Activated CD8-positive, alpha-beta memory T cell treated with anti-CD3 and anti-CD28 coated beads, Interleukin-2, amount 50 U/mL, for 4 hours (primary cell): ENCODE results near the gene ESRRG.
"Not testable (repeated sequence)": the region's sequence is repeated elsewhere in the genome, so short reads cannot be mapped to it uniquely, and the experiment has no call there.

Experiments
- DNase-seq: peaks from one replicate; pipeline ENCODE4 v3.0.0-alpha.2; 2020

Gene ESRRG

DNA sequence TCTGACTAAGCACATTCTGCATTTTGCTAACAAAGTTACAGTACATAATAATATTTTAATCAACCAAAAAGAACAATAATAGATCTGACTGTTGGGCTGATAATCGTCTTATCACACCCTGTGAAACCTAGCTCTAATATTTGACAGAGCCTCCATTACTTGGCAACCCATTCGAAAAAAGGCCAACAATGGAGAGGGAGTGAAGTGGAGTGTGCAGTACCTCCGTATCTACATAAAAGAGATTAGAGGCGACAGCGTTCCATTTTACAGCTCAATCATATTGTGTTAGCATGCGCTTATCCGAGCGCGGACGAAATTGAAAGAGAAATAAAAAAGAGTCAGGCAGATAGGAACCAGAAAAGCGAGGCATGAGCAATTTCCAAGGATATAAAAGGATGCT, 162.7 kb downstream of the ESRRG start:
- DNase-seq, result no peak

DNA sequence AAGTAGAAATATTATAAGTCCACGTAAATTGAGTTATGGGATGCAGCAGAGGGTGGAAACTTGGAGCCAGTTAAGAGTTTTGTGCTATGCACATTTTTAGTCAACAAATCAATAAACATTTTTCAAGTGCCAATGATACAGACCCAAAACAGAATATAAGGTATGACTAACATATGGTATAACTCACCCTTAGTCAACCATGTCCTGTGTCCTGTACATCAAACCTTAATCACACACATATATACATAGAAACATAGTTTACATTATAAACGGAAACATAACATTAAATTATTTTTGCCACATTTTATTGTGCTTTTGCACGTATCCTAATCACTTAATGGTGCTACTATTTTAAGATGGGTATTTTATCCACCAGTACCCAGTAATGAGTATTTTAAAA, 163.9 kb downstream of the ESRRG start:
- DNase-seq, result no peak

DNA sequence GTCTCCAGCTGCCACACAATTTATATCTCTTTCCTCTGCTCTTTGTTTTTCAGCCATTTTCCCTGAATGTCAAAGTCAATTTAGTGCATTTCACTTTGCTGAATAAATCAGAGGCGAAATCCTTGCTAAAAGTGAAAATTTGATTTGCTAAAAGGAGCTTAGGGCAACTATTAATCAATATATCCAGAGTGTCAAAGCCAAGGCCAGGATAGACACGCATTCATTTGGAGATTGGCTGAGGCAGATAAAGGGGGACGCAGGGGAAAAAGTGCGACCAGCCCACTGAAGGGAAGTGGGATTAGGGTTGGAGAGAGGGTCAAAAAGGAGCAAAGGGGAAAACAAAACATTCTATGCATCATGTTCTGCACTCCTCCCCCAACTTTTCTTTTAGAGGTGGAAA, 167.6 kb downstream of the ESRRG start:
- no peak for DNase-seq

DNA sequence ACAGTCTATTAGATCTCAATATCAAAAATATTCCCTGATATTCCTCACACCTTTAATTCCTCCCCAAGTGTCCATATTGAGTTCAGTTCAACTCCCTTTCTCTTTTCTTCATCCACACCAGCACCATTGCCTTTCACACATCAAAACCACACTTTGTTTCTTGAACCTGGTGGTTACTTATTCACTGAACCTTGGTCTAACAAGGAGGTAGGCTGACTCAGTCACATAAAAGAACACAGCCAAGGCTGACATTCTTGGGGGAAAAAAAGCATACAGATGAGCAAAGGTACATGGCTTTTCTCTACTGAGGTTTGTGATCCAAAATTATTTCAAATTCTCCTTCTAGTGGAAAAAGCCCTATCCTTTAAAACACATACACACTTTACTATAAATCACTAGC, 168.3 kb downstream of the ESRRG start:
- no peak for DNase-seq

DNA sequence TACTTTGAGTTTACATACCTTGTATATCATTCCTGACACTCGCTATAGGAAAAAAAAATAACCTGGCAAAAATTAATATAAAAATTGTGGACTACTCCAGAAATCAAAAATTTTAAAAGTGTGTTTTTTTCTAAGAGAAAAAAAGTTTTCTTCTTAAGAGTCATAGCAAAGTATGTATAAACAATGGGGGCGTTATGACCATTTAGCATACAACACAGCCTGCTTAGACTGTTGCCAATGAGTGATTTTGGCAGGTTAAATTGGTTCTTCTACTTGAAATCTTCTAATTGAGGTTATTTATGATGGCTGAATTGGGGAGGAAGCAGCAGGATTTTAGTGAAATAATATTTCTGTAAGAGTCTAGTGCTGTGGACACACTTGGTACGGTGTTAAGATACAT, 169.5 kb downstream of the ESRRG start:
- DNase-seq, result no peak

DNA sequence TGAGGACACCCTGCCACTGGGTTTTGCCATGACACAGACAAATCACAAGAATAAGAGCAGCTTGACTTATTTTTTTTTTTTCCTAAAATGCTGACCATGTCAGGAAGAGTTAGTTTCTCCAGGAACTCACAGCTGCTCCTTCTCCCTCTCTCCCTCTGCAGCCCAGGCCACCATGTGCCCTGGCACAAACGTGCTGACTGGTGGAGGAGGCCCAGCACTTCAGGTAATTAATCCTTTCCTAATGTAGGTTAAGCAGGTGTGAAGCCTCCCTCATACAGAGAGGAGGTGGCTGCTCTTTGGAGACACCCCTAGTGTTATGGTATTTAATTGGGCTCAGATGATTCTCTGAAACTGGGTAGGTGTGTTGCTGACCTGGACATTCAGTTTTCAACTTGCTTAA, 170.2 kb downstream of the ESRRG start:
- DNase-seq, result no peak

DNA sequence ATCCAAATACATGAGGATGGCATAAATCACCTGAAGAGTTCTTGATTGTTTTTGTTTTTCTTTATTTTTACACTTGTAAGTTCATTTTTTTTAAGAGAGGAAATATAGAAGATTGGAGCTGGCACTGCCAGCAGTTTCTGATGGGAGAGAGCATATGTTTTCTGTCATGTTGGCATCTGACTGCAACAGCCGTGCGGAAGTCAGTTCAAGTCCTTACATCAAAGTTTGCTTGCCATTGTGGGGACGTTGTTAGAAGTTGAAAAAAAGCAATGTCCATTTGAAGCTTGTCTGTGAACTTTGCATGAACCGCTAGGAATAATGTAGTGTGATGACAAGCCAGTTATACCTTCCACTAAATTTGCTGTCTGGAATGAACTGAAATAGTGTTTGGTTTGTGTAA, 173.4 kb downstream of the ESRRG start:
- DNase-seq, result no peak

DNA sequence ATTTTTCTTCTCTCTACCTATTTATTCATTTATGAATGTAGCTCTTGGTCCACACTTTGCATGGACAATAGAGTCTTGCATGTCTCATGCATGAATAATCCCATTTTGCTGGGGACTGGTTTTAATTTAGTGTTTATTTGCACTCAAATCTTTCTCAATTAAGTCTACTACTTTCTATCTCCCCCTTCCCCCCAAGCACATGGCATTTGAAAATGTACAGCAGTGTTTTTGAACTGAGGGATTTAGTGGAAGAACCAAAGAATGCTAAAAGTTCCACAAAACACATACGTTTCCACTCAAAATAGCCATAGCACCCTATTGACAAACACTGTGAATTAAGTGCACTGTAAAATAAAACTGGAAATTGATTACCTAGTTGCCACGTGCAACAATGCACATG, 180.5 kb downstream of the ESRRG start:
- DNase-seq, result no peak

DNA sequence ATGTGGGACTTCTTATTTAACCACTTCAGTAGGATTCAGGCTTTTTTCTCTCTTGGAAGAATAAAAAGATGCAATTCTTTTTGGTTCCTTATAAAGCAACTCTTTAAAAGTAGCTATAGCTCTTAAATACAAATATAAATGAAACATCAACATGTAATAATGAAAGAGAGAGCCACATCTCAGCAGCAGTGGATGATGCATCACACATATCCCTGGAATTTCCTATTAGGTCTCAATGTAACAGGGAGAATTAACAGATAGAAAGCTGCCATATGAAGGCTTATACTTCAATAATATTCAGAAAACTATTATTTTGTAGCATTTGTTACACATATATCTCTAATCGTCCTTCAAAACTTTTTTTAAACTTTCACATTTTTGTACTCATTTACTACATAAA, 181.0 kb downstream of the ESRRG start:
- no peak for DNase-seq

DNA sequence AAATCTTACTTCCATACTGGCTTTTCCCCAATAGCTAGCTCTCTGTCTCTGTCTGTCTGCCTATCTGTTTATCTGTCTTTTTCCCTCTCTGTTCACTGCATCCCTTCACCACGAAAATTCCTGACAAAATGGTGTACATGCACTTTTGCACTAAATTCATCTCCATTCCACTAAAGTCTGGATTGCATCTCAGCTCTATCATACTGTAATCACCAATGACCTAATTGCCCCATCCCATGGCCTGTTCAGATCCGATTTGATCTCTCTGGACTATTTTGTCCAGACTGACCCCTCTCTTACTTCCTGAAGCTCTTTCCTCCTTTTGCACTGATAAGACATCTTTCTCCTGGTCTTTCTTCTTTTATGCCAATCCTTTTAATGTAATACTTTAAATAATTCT, 187.5 kb downstream of the ESRRG start:
- DNase-seq, result no peak

DNA sequence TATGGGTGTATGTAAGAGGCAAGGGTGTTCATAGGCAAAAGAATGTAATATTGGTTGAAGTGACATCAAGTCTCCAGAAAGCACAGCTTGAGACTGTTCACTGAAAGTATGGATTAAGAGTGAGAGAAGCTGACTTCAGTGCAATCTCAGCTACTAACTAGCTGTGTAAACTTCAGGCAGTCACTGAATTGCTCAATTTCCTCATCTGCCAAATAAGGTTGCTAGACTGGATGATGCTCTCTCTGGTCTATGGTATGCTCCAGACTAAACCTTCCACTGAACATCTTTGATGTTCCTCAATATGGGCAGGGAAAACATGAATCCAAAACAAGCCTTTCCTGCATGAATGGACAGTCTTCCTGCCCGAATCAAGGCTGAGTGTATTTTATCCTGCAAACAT, 188.2 kb downstream of the ESRRG start:
- no peak for DNase-seq

DNA sequence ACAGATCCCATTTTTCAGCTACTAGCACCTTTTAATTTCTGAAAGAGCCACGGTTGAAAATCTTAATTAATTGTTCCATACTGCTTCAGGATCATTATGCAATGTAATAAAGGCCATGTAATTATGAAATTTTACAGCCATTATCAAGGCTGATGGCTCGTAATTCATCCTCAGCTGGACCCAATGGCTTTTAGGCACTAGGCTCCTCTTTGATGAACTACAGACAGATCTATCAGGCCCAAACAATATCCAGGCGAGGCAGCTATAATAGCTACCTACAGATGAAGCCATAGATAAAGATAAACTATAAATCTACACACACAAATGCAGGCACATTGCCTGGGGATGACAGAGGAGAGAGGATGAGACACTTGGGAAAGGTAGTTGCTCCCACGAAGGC, 189.5 kb downstream of the ESRRG start:
- DNase-seq, result no peak

DNA sequence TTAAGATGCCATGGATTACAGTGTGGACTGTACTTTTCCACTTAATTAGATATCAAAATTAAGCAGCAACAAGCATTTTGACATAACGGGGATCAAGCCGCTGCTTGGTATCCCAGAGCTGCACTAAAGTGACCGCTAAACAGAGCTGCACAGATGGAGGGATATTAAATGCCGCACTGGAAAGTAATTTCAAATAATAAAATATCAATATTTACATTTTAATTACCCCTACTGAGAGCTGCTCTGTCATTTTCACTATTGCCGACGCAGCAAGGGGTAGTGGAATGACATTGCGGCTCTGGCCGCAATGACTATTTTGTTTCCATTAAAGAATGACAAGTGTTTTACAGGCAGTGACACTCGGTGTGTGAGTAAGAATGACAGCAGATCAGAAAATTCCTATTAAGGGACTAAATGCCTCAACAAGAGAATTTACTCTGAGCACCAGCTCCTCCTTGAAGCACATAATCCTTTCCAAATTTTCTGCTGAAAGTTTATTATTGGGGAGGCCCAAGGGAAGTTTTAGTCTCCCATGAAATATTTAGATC, 190.9 kb downstream of the ESRRG start:
- no peak for DNase-seq

DNA sequence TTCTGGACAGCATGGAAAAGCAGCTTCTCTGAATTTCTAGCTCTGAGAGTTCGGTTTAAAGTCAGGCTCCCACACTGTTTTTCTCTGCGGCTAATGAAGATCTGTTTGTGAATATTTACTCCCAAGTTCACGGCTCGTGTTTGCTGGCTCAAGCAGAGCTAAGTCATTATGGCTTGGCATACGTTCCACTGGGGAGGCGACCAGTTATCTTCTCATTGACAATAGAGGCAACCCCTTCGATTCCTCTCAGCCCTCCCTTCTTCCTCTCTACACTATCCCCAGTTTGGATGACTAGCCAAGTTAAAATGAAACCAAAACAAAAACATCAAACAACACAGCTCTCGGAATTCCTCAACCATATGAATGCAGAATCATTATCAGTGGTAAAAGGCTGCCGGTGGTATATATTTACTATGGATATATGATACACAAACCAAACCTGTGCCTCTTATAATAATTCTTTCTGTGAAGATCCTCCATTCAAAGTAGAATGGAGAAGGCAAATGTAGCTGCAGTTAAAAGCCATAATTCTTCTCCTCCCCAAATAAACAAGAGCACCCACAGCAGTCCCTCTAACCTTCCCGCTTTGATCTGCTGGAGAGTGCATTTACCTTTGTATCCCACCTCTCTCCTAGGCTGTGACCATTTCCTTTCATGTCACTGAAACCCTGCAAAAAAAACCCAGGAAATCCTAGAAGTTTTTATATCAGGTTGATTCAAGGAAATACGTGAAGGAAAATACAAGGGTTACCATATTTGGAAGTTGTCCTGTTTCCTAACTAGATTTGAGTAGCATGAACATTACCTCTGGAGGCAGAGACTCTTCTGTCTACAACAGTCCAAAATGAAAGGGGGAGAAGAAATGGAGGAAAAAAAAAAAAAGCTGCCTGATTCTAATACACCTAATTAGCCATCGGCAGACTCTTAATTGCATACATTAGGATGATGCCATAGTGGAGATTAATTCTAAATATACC, 191.7 kb downstream of the ESRRG start:
- no peak for DNase-seq

DNA sequence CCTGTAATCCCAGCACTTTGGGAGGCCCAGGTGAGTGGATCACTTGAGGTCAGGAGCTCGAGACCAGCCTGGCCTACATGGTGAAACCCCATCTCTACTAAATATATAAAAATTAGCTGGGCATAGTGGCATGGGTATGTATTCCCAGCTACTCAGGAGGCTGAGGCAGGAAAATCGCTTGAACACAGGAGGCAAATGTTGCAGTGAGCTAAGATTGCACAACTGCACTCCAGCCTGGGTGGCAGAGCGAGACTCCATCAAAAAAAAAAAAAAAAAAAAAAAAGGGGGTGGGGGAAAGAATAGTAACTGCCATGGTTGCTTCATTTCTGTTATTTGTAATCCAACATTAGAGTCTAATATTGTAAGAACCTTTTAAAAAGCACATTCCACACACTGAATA, 193.4 kb downstream of the ESRRG start:
- DNase-seq, result not testable (repeated sequence)

DNA sequence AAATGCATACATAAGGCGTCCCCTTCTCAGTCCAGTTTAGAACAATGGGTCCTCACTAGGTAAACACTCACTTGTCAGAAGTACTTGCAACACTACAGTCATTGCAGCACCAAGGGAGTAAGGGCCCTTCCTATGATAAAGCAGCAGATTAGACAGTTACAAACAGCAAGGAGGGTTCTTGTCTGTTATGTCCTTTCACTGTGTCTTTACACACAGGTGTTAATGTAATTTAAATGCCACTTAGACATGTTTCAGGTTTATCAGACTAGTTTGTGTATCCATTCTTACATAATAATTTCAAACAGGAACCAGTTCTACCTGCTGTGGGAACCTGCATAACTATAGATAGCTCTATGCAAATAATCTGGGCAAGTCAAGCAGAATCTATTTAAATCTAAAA, 194.4 kb downstream of the ESRRG start:
- no peak for DNase-seq

DNA sequence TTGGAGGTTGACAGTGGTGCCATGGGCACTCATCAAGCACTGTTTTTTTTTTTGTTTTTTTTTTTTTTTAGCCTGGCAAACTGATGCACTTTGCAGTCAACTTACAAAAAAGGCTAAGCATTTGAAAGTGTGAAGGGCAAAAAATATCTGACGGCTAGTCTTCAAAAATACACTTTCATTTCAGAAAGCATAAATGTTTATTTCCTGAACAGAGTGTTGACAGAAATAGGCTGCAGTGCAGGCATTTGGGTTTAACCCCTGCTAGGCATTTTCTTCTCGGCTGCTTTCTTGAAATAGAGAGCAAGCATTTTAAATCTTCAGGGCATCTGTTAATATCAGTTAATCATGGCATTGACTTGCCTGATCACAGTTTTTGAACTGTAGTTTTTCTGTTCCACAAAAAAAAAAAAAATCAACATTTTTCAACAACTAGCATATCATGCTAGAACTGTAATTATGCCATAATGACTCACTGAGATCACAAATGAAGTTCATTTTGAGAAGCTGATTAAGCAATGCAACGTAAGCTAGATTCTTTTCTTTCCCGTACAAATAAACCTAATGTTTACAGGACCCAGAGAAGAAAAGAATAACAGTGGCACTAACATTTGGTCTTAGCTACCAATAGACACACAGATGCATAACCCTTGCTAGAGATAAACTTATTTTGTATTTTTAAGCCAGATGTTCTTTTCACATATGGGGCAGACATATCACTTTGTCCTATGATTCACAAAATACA, 199.6 kb downstream of the ESRRG start:
- no peak for DNase-seq

DNA sequence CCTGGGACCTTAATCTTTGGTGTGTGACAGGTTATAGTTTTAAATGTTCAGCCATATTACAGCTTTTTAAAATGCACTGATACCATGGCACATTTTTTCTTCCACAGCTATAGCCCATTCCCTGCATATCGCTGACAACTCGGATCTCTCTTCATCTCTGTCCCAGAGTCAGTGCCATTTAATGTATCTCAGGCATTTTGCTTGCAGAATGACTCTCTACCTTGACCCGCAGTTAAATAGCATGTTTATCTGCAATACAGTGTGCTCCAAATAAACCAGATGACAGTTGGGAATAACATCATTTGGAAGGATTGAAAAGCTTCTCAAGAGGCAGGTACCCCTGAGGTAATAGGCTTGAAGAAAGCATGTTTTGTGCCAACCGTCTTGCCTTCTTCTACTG, 200.2 kb downstream of the ESRRG start:
- DNase-seq, result no peak

DNA sequence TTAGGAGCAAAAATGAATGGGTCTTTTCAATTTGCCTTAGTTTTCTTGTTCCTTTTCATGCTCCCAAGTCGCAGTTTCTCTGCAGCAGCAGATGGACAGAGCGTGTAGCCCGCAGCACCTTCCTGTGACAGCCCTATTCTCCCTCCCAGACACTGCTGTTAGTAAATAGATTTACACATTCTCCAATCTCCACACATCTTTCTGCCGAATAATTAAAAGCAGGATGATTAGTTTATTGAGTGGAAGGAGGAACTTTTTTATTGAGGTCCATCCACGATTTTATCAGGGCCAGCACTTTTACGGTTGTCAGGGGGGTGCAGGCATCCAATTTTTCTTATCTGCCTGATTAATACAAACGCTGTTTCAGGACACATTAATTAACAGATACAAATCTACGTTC, 201.8 kb downstream of the ESRRG start:
- no peak for DNase-seq

DNA sequence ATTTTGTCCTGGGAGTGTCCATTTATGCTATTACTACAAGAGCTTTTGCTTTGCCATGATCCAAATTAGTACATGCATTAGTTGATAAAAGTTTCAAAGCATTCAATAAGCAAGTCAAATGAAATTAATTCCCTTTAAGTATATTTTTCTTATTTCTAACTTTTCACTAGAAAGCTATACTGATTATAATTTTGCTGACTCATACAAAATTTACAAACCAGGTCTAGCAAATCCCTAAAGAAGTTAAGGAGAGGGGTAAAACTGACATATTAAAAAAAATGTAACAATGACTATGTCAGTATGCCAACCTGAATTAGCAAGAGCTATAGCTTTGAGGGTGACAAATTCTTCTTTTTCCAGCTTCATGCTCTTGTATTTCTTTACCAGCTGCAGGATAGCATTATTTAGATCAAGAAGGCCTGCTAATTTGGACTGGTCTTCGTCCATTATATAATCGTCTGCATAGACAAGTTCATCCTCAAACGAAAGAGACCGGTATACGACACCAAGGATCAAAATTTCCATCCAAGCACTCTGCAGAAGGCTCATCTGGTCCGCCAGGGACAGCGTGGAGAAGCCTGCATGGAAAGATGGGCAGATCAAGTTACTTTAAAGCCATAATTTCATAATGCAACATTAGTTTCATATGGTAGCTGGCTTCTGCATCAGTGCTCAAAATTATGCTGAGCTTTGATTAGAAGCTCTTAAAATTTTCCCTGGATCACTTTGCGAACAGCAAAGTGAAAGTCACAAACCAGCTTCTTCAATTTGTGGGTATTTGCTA, 204.2 kb downstream of the ESRRG start:
- no peak for DNase-seq

DNA sequence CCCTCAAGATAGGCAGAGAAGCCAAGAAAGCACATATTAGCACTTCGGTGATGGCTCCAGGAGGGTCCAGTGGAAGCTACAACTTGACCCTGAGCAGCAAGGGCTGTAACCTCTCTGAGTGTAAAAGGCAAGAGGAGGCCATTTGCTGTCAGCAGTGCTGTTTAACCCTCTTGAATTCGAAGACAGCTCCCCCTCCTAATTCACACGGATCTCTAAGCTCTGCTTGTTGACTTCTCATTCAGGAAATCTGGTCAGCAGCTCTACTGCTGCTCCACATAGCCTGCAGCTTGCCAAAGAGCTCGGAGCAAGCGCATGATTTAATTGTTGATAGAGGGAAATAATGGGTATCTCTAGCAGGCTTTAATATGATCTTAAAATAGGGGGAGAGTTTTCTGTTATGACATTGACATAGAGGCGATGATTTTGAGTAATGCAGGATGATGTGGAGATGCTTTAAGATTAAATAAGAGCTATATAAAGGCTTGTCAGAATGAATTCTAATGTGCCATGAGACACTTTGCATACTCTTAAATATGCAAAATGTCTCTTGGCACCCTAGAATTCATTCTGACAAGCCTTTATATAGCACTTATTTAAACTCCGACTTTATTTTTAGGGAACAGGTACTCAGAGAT, 220.6 kb downstream of the ESRRG start:
- DNase-seq, result no peak

DNA sequence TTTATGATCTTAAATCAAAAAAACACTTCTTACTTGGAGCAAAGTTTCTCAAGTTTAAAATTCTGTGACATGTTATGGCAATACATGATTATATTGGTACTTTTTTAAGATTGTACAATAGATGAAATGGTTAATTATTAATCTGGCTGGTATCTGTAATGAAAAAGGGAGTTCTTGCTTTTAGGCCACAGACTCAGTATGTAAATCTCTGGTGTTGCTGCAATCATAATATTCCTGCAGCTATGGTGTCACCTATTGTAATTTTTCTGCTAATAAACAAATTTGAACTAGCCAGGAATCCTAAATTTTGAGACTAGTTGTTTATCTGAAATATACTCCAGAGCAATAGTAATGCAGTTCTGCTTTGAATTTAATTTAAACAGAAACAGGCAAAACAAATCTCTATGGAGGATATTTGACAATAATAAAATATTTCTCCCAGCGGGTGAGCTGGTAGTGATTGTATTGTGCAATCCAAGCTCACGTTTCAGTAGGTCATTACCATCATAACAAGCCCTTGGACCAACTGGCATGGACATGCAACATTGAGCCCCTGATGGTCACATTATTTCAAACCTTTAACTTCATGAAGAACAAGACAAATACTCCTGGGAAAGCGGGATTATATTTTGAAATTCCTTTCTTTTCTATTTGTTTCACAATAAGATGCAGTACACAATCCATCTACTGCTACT, 222.8 kb downstream of the ESRRG start:
- DNase-seq, result no peak
